ENCODE results near the gene EHMT1. TPM values are rescaled to one million over a fixed set of nuclear protein-coding genes. Genes with fewer than 3 reads are reported as not detected.
"Not testable (repeated sequence)": the region's sequence is repeated elsewhere in the genome, so short reads cannot be mapped to it uniquely, and the experiment has no call there.

EHMT1 gene
- total RNA-seq, 1 experiment from 2014 or later, result 35.9 TPM

DNA sequence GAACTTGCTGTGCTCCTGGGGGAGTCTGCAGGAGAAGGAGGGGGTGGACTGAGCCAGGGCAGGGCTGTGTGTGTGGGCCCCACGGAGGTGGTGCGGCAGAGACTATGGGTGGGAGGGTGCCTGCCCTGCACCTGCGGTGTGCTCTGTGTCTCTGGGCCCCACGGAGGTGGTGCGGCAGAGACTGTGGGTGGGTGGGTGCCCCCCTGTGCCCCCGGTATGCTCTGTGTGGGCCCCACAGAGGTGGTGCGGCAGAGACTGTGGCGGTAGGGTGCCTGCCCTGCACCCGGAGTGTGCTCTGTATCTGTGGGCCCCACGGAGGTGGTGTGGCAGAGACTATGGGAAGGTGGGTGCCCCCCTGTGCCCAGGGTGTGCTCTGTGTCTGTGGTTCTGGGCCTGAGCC lies 103.7 kb downstream of the EHMT1 start:
- no peak overlapping the region for H3K27ac ChIP-seq (ENCODE audit: low read length)
- no peaks in the 10 kb centered on the region for H3K9me2 ChIP-seq (replicated peaks; ENCODE audit: insufficient read depth, low read length)
- no peak overlapping the region for H3K9ac ChIP-seq (ENCODE audit: low read length)
- H3K4me2 ChIP-seq (ENCODE audit: low read depth, low read length, poor library complexity, severe bottlenecking), result no peak overlapping the region
- peaks cover 50% of the 10 kb centered on the region for H3K36me3 ChIP-seq (ENCODE audit: insufficient read depth, low read length)
- no peaks in the 10 kb centered on the region for H4K20me1 ChIP-seq (ENCODE audit: insufficient read depth, low read depth, low read length)
- no peak for DNase-seq
- no peak overlapping the region for H2AFZ ChIP-seq (ENCODE audit: low read length)
- peaks cover 53% of the 10 kb centered on the region for H3K79me2 ChIP-seq (ENCODE audit: low read length)
- H3K9me3 ChIP-seq (ENCODE audit: low read length), result peaks cover 19% of the 10 kb centered on the region
- H3K4me3 ChIP-seq (ENCODE audit: low read length), result no peak overlapping the region
- no peaks in the 10 kb centered on the region for H3K4me1 ChIP-seq (ENCODE audit: low read length)
- no peaks in the 10 kb centered on the region for H3K27me3 ChIP-seq (ENCODE audit: low read length)

DNA sequence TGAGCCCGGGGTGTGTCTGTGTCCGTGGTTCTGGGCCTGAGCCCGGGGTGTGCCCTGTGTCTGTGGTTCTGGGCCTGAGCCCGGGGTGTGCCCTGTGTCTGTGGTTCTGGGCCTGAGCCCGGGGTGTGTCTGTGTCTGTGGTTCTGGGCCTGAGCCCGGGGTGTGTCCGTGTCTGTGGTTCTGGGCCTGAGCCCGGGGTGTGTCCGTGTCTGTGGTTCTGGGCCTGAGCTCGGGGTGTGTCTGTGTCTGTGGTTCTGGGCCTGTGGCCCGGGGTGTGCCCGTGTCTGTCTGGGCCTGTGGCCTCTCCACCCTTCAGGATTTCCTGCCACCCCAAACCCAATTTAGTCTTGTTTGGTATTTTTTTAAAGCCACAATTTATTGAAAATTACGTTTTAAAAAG lies 104.6 kb downstream of the EHMT1 start:
- peaks cover 51% of the 10 kb centered on the region for H3K79me2 ChIP-seq (ENCODE audit: low read length)
- H2AFZ ChIP-seq (ENCODE audit: low read length); H3K27ac ChIP-seq (ENCODE audit: low read length); H3K9ac ChIP-seq (ENCODE audit: low read length); H3K27me3 ChIP-seq (ENCODE audit: low read length); H3K9me2 ChIP-seq (replicated peaks; ENCODE audit: insufficient read depth, low read length); H4K20me1 ChIP-seq (ENCODE audit: insufficient read depth, low read depth, low read length); H3K4me2 ChIP-seq (ENCODE audit: low read depth, low read length, poor library complexity, severe bottlenecking); DNase-seq; H3K4me1 ChIP-seq (ENCODE audit: low read length); H3K4me3 ChIP-seq (ENCODE audit: low read length): not testable (repeated sequence)
- peaks cover 59% of the 10 kb centered on the region for H3K36me3 ChIP-seq (ENCODE audit: insufficient read depth, low read length)
- peaks cover 19% of the 10 kb centered on the region for H3K9me3 ChIP-seq (ENCODE audit: low read length)

DNA sequence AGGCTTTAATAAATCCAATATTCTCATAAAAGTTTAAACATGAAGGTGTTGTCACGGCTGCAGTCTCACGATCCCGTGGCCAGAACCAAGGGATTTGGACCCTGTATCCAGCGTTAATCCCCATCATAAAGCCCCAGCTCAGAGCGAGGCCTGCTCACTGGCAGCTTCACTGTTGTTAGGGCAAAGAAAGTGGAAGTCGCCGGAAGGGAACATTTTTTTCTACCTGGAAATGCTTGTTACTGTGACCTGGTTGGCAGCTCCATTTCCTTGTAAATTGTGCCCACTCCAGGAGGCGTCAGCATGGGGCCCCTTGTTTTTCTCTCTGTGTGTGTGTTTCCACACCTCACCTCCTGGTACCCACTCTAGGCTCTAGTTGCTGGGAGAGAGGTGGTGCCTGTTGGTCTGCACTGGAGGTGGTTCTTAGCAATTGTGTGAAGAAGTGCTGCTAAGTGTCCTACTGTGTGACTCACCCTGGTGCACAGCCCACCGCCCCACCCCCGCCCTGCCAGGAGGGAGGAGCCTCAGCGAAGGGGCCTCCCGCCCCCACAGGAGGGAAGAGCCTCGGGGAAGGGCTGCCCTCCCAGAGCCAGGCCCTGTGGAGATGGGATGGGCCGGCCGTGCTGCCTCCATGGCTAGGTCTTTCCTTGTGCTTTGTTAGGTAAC lies 105.1 kb downstream of the EHMT1 start:
- Histone ChIP-seq H3K27ac (ENCODE audit: low read length) (no peak overlapping the region), H4K20me1 (ENCODE audit: insufficient read depth, low read depth, low read length) (no peaks in the 10 kb centered on the region), H3K79me2 (ENCODE audit: low read length) (peaks cover 56% of the 10 kb centered on the region), H3K4me1 (ENCODE audit: low read length) (no peaks in the 10 kb centered on the region), H3K9me3 (ENCODE audit: low read length) (peaks cover 19% of the 10 kb centered on the region), H3K27me3 (ENCODE audit: low read length) (no peaks in the 10 kb centered on the region), H2AFZ (ENCODE audit: low read length) (no peak overlapping the region), H3K9me2 (replicated peaks; ENCODE audit: insufficient read depth, low read length) (no peaks in the 10 kb centered on the region), H3K36me3 (ENCODE audit: insufficient read depth, low read length) (peaks cover 65% of the 10 kb centered on the region), H3K4me2 (ENCODE audit: low read depth, low read length, poor library complexity, severe bottlenecking) (no peak overlapping the region), H3K9ac (ENCODE audit: low read length) (no peak overlapping the region), H3K4me3 (ENCODE audit: low read length) (no peak overlapping the region)
- no peak for DNase-seq

DNA sequence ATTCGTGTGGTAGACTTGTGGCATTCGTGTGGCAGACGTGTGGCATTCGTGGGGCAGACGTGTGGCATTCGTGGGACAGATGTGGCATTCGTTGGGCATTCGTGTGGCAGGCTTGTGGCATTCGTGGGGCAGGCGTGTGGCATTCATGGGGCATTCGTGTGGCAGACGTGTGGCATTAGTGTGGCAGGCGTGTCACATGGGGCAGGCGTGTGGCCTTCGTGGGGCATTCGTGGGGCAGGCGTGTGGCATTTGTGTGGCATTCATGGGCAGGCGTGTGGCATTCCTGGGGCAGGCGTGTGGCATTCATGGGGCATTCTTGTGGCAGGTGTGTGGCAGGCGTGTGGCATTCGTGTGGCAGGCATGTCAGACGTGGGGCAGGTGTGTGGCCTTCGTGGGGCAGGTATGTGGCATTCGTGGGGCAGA lies 106.0 kb downstream of the EHMT1 start:
- Histone ChIP-seq H4K20me1 (ENCODE audit: insufficient read depth, low read depth, low read length) (no peaks in the 10 kb centered on the region), H2AFZ (ENCODE audit: low read length) (no peak overlapping the region), H3K4me1 (ENCODE audit: low read length) (no peaks in the 10 kb centered on the region), H3K9me3 (ENCODE audit: low read length) (peaks cover 19% of the 10 kb centered on the region), H3K36me3 (ENCODE audit: insufficient read depth, low read length) (peaks cover 70% of the 10 kb centered on the region), H3K4me2 (ENCODE audit: low read depth, low read length, poor library complexity, severe bottlenecking) (no peak overlapping the region), H3K4me3 (ENCODE audit: low read length) (no peak overlapping the region), H3K9me2 (replicated peaks; ENCODE audit: insufficient read depth, low read length) (no peaks in the 10 kb centered on the region), H3K27me3 (ENCODE audit: low read length) (no peaks in the 10 kb centered on the region), H3K9ac (ENCODE audit: low read length) (no peak overlapping the region), H3K27ac (ENCODE audit: low read length) (no peak overlapping the region), H3K79me2 (ENCODE audit: low read length) (peaks cover 59% of the 10 kb centered on the region)
- no peak for DNase-seq

DNA sequence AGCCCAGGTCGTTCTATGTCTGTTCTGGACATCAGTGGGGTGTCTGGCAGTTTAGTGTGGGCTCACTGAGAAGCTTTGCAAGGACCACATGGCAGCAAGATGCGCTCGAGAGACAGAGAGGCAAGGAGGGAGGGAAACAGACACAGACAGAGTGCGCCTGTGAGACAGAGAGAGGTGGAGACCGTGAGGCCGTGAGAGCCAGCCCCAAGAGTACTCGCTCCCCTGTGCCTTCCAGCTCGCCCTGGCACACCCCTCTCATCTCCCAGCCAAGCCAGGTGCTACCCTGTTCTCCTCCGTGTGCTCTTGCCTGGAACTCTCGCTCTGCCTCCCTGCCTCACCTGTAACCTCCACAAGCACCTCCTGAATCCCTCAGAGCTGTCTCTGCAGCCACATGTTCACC lies 106.8 kb downstream of the EHMT1 start:
- Histone ChIP-seq H3K27me3 (ENCODE audit: low read length) (no peaks in the 10 kb centered on the region), H4K20me1 (ENCODE audit: insufficient read depth, low read depth, low read length) (no peaks in the 10 kb centered on the region), H3K9me3 (ENCODE audit: low read length) (peaks cover 19% of the 10 kb centered on the region), H3K9ac (ENCODE audit: low read length) (no peak overlapping the region), H3K27ac (ENCODE audit: low read length) (no peak overlapping the region), H3K9me2 (replicated peaks; ENCODE audit: insufficient read depth, low read length) (no peaks in the 10 kb centered on the region), H2AFZ (ENCODE audit: low read length) (no peak overlapping the region), H3K36me3 (ENCODE audit: insufficient read depth, low read length) (peaks cover 73% of the 10 kb centered on the region), H3K4me1 (ENCODE audit: low read length) (no peaks in the 10 kb centered on the region), H3K4me3 (ENCODE audit: low read length) (no peak overlapping the region), H3K79me2 (ENCODE audit: low read length) (peaks cover 63% of the 10 kb centered on the region), H3K4me2 (ENCODE audit: low read depth, low read length, poor library complexity, severe bottlenecking) (no peak overlapping the region)
- DNase-seq, result no peak

DNA sequence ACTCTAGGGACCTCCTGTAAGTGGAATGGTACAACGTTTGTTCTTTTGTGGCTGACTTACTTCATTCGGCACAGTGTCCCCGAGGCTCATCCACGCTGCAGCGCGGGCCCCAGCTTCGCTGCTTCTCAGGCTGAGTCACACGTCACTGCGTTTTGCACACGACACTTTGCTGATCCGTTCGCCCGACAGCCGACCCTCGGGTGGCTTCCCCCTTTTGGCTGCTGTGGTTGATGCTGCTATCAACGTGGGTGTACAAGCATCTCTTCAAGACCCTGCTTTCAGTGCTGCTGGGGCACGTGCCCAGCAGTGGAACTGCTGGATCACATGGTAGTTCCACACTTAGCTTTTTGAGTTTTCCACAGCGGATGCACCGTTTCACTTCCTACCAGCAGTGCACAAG lies 107.5 kb downstream of the EHMT1 start:
- Histone ChIP-seq H3K9me3 (ENCODE audit: low read length) (peaks cover 19% of the 10 kb centered on the region), H3K36me3 (ENCODE audit: insufficient read depth, low read length) (peaks cover 76% of the 10 kb centered on the region), H3K79me2 (ENCODE audit: low read length) (peaks cover 63% of the 10 kb centered on the region)
- H3K27me3 ChIP-seq (ENCODE audit: low read length); DNase-seq; H2AFZ ChIP-seq (ENCODE audit: low read length); H3K9me2 ChIP-seq (replicated peaks; ENCODE audit: insufficient read depth, low read length); H3K4me1 ChIP-seq (ENCODE audit: low read length); H3K4me2 ChIP-seq (ENCODE audit: low read depth, low read length, poor library complexity, severe bottlenecking); H4K20me1 ChIP-seq (ENCODE audit: insufficient read depth, low read depth, low read length); H3K9ac ChIP-seq (ENCODE audit: low read length); H3K4me3 ChIP-seq (ENCODE audit: low read length); H3K27ac ChIP-seq (ENCODE audit: low read length): not testable (repeated sequence)

DNA sequence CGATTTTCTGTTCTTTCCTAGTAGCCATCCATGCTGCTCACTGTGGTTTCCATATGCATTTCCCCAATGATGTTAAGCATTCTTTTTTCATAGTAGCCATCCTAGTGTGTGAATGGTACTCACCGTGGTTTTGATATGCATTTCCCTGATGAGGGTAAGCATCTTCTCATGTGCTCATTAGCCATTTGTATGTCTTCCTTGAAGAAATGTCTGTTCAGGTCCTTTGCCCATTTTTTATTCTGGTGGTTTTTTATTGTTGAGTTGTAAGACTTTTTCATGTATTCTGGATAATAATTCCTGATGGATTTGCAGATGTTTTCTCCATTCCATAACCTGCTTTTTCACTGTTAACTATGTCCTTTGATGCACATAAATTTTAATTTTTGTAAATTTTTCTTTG lies 108.0 kb downstream of the EHMT1 start:
- Histone ChIP-seq H4K20me1 (ENCODE audit: insufficient read depth, low read depth, low read length) (no peaks in the 10 kb centered on the region), H3K9me3 (ENCODE audit: low read length) (peaks cover 20% of the 10 kb centered on the region), H3K4me3 (ENCODE audit: low read length) (no peak overlapping the region), H3K9ac (ENCODE audit: low read length) (no peak overlapping the region), H3K4me1 (ENCODE audit: low read length) (no peaks in the 10 kb centered on the region), H3K9me2 (replicated peaks; ENCODE audit: insufficient read depth, low read length) (no peaks in the 10 kb centered on the region), H3K27me3 (ENCODE audit: low read length) (no peaks in the 10 kb centered on the region), H3K27ac (ENCODE audit: low read length) (no peak overlapping the region), H3K79me2 (ENCODE audit: low read length) (peaks cover 59% of the 10 kb centered on the region), H2AFZ (ENCODE audit: low read length) (no peak overlapping the region), H3K36me3 (ENCODE audit: insufficient read depth, low read length) (peaks cover 75% of the 10 kb centered on the region), H3K4me2 (ENCODE audit: low read depth, low read length, poor library complexity, severe bottlenecking) (no peak overlapping the region)
- no peak for DNase-seq

DNA sequence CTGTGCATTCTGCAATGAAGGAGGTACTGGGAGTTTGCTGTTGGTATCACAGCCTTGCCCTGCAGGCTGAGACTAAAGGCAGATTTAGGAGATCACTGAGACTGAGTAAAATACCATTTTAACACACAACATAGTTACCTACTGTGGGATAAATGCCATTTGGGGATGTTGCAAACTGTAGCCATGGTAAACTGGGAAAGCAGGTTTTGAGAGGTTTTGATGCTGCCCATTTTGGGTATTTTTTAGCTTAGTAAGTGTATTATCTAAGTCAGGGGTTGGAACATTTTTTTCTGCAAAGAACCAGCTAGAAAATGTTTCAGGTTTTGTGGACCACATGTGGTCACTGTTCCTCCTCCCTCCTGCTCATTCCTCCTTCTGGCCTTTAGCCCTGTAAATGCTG lies 108.9 kb downstream of the EHMT1 start:
- Histone ChIP-seq H3K4me2 (ENCODE audit: low read depth, low read length, poor library complexity, severe bottlenecking) (no peak overlapping the region), H3K4me3 (ENCODE audit: low read length) (no peak overlapping the region), H3K27me3 (ENCODE audit: low read length) (no peaks in the 10 kb centered on the region), H3K4me1 (ENCODE audit: low read length) (no peaks in the 10 kb centered on the region), H3K36me3 (ENCODE audit: insufficient read depth, low read length) (peaks cover 78% of the 10 kb centered on the region), H4K20me1 (ENCODE audit: insufficient read depth, low read depth, low read length) (no peaks in the 10 kb centered on the region), H3K79me2 (ENCODE audit: low read length) (peaks cover 49% of the 10 kb centered on the region), H2AFZ (ENCODE audit: low read length) (no peak overlapping the region), H3K9ac (ENCODE audit: low read length) (no peak overlapping the region), H3K9me2 (replicated peaks; ENCODE audit: insufficient read depth, low read length) (no peaks in the 10 kb centered on the region), H3K9me3 (ENCODE audit: low read length) (peaks cover 15% of the 10 kb centered on the region; the same call in 1 of the 2 replicates), H3K27ac (ENCODE audit: low read length) (no peak overlapping the region)
- DNase-seq, result no peak

Measured in Karpas-422 (cell line).